ENCODE measurements around the gene GGCX. TPM values are rescaled to one million over a fixed set of nuclear protein-coding genes. Genes with fewer than 3 reads are reported as not detected.

The GGCX gene
- total and polyA plus RNA-seq, 2 donors (not counting 3 experiments of a cell fraction or from before 2014, with no cell fraction given): 48.0 to 62.7 TPM

DNA sequence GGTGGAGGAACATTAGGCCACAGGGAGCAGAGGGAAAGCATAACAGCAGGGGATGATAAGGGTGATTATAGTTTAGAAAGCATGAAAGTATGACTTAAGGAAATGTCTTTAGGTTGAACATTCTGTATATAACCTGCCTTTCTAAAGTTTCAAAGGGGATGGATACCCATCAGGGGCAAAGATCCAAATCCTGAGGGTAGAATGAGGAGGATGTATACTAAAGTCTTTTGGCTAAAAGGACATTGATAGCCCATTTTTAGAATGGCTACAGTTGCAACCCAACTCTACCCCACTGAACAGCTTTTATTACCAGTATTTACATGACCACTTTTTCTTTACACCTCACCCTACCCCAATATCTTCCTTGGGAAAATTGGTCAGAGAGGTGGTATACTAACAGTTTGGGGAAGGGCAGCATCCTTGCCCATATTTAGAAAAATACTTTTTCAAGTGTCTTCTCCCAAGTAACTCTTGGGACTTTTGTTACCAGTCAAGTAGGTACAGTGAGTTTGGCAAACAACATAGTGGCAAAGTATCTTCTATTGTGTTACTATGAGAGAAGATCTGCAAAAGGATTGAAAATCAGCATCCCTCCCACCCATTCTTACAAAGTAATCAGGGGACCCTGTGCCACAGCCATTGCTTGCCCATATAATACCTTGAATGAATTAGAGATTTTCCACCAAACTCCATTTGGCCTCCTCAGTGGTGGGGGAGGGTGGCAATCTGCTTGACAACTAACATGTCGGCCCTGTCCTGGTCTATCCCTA lies 14.0 kb downstream of the GGCX start:
- no peaks in the 10 kb centered on the region for H4K20me1 ChIP-seq (replicated peaks; ENCODE audit: control insufficient read depth, extremely low read depth, insufficient read depth, low read length)

GRCh38 chr2:85545780-85546240 lies 15.5 kb downstream of the GGCX start:
- H3K4me3 ChIP-seq (replicated peaks in 1 of 3; ENCODE audit: insufficient read depth in 1 of 3, low read depth in 1 of 3, low read length in 3 of 3): no peak overlapping the region
- no peak for FAIRE-seq
- H3K4me2 ChIP-seq (ENCODE audit: insufficient read depth, low read length): no peak overlapping the region
- ChIA-PET POLR2A (interaction anchor here (1.0 to 1.8 kb wide), 6 partner anchors 9 to 127 kb away, joined by 3 to 5 read pairs (median 4); partner anchors contain the start of gene SH2D6), CTCF (interaction anchor here (0.9 to 2.1 kb wide), 3 partner anchors 45 to 126 kb away, joined by 3 to 10 read pairs (median 3); no protein-coding TSS in a partner anchor)
- H3K36me3 ChIP-seq (ENCODE audit: control insufficient read depth in 2 of 2, extremely low read depth in 1 of 2, insufficient read depth in 2 of 2, low read length in 2 of 2): peaks cover 27 to 40% of the 10 kb centered on the region in 2 experiments
- TF ChIP-seq MAX (IDR thresholded peaks at IDR 0.05; ENCODE audit: insufficient read depth, insufficient read length): no peak
- no peak for TF ChIP-seq GATA2 (IDR thresholded peaks at IDR 0.05; ENCODE audit: insufficient read depth, insufficient read length, low read depth, low read length)
- no peak for TF ChIP-seq JUN (IDR thresholded peaks at IDR 0.05; ENCODE audit: borderline replicate concordance, insufficient read depth, insufficient read length, low read depth)
- TF ChIP-seq FOS (IDR thresholded peaks at IDR 0.05; ENCODE audit: borderline replicate concordance, insufficient read depth, low read length): no peak
- TF ChIP-seq, protein P1, sequence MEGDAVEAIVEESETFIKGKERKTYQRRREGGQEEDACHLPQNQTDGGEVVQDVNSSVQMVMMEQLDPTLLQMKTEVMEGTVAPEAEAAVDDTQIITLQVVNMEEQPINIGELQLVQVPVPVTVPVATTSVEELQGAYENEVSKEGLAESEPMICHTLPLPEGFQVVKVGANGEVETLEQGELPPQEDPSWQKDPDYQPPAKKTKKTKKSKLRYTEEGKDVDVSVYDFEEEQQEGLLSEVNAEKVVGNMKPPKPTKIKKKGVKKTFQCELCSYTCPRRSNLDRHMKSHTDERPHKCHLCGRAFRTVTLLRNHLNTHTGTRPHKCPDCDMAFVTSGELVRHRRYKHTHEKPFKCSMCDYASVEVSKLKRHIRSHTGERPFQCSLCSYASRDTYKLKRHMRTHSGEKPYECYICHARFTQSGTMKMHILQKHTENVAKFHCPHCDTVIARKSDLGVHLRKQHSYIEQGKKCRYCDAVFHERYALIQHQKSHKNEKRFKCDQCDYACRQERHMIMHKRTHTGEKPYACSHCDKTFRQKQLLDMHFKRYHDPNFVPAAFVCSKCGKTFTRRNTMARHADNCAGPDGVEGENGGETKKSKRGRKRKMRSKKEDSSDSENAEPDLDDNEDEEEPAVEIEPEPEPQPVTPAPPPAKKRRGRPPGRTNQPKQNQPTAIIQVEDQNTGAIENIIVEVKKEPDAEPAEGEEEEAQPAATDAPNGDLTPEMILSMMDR (IDR thresholded peaks at IDR 0.05; ENCODE audit: extremely low read depth in 1 of 2, insufficient read depth in 1 of 2, low read depth in 1 of 2, low read length in 2 of 2): no peak
- TF ChIP-seq POLR2A (IDR thresholded peaks at IDR 0.05; ENCODE audit: low read depth, low read length): no peak
- no peak for TF ChIP-seq MYC (IDR thresholded peaks at IDR 0.05; ENCODE audit: low read depth, low read length)
- TF ChIP-seq POLR2AphosphoS5 (IDR thresholded peaks at IDR 0.05; ENCODE audit: insufficient read depth, low read depth, low read length): no peak
- no peak for TF ChIP-seq EZH2 (IDR thresholded peaks at IDR 0.05; ENCODE audit: borderline replicate concordance, low read depth, low read length, severe bottlenecking)
- DNase-seq (ENCODE audit: low read depth, low spot score): no peak
- H4K20me1 ChIP-seq (replicated peaks; ENCODE audit: control insufficient read depth, extremely low read depth, insufficient read depth, low read length): peaks cover 2% of the 10 kb centered on the region
- dilution Hi-C loops (cut with MboI; ENCODE audit: extremely low pct_ligation_motif_present, low sequenced_read_pairs): no loop called here
- peaks cover 30% of the 10 kb centered on the region for H3K4me1 ChIP-seq (ENCODE audit: control insufficient read depth, extremely low read depth, insufficient read depth, low read length)
- no TSS peak for BruUV-seq (replicated peaks)
- intact Hi-C loops (cut with micrococcal nuclease): no loop called here
- no peak overlapping the region for H3K27ac ChIP-seq (ENCODE audit: insufficient read depth, low read depth, low read length)
- H3K9me1 ChIP-seq (replicated peaks; ENCODE audit: control insufficient read depth, extremely low read depth, insufficient read depth, low read length): no peaks in the 10 kb centered on the region
- H3K9me3 ChIP-seq (replicated peaks; ENCODE audit: control insufficient read depth, insufficient read depth, low read length): no peaks in the 10 kb centered on the region
- no peaks in the 10 kb centered on the region for H3K27me3 ChIP-seq (ENCODE audit: control insufficient read depth in 2 of 2, insufficient read depth in 2 of 2, low read length in 2 of 2)
- H3K79me2 ChIP-seq (ENCODE audit: control insufficient read depth, insufficient read depth, low read length): peaks cover 25% of the 10 kb centered on the region
- H3K9ac ChIP-seq (replicated peaks; ENCODE audit: extremely low read depth, insufficient read depth, low read length): no peak overlapping the region
- H2AFZ ChIP-seq (ENCODE audit: low read depth, low read length): no peak overlapping the region

More for the DNA sequence above, 14.0 kb downstream of the GGCX start:
- Histone ChIP-seq H3K79me2 (ENCODE audit: control insufficient read depth, insufficient read depth, low read length) (peaks cover 10% of the 10 kb centered on the region), H3K27ac (ENCODE audit: insufficient read depth, low read depth, low read length) (no peak overlapping the region), H2AFZ (ENCODE audit: low read depth, low read length) (no peak overlapping the region), H3K4me2 (ENCODE audit: insufficient read depth, low read length) (no peak overlapping the region), H3K27me3 (ENCODE audit: control insufficient read depth in 2 of 2, insufficient read depth in 2 of 2, low read length in 2 of 2) (no peaks in the 10 kb centered on the region), H3K4me3 (replicated peaks in 1 of 3; ENCODE audit: insufficient read depth in 1 of 3, low read depth in 1 of 3, low read length in 3 of 3) (no peak overlapping the region), H3K9me3 (replicated peaks; ENCODE audit: control insufficient read depth, insufficient read depth, low read length) (no peaks in the 10 kb centered on the region), H3K9me1 (replicated peaks; ENCODE audit: control insufficient read depth, extremely low read depth, insufficient read depth, low read length) (no peaks in the 10 kb centered on the region), H3K9ac (replicated peaks; ENCODE audit: extremely low read depth, insufficient read depth, low read length) (no peak overlapping the region), H3K36me3 (ENCODE audit: control insufficient read depth in 2 of 2, extremely low read depth in 1 of 2, insufficient read depth in 2 of 2, low read length in 2 of 2) (peaks cover 20 to 40% of the 10 kb centered on the region in 2 experiments), H3K4me1 (ENCODE audit: control insufficient read depth, extremely low read depth, insufficient read depth, low read length) (peaks cover 18% of the 10 kb centered on the region)
- dilution Hi-C loops (cut with MboI; ENCODE audit: extremely low pct_ligation_motif_present, low sequenced_read_pairs): no loop called here
- TF ChIP-seq POLR2A (IDR thresholded peaks at IDR 0.05; ENCODE audit: low read depth, low read length) (peak; percentile 4), MYC (IDR thresholded peaks at IDR 0.05; ENCODE audit: low read depth, low read length) (no peak), GATA2 (IDR thresholded peaks at IDR 0.05; ENCODE audit: insufficient read depth, insufficient read length, low read depth, low read length) (no peak)
- FAIRE-seq (no peak), DNase-seq (ENCODE audit: low read depth, low spot score) (no peak)
- BruUV-seq (replicated peaks): no TSS peak
- intact Hi-C loops (cut with micrococcal nuclease): no loop called here
- ChIA-PET CTCF (interaction anchor here (2.1 to 6.8 kb wide), 2 partner anchors 126 to 128 kb away, joined by 10 to 236 read pairs; partner anchors contain the start of gene SH2D6), POLR2A (interaction anchor here (1.4 to 6.3 kb wide), 4 partner anchors 8 to 193 kb away, joined by 3 to 73 read pairs (median 4); partner anchors contain the start of genes ELMOD3, MAT2A and RETSAT)
